ENCODE data around the gene DNAJC8.

The DNAJC8 gene

GRCh38 chr1:28200234-28200873 is 32.5 kb downstream of the DNAJC8 start:
- TF ChIP-seq FOXP2 (optimal IDR thresholded peaks at IDR 0.05; ENCODE audit: borderline replicate concordance, extremely low read depth, extremely low read length, insufficient read depth) (no peak), TAF1 (IDR thresholded peaks at IDR 0.05; ENCODE audit: borderline replicate concordance, insufficient read depth, low read length) (no peak), REST (IDR thresholded peaks at IDR 0.05; ENCODE audit: insufficient read depth in 1 of 2, low read depth in 2 of 2, low read length in 2 of 2) (no peak), POLR2AphosphoS5 (IDR thresholded peaks at IDR 0.05; ENCODE audit: low read depth, low read length) (no peak), SIN3A (IDR thresholded peaks at IDR 0.05; ENCODE audit: borderline replicate concordance, insufficient read depth, low read length) (no peak)

GRCh38 chr1:28199328-28200233 is 33.2 kb downstream of the DNAJC8 start:
- TF ChIP-seq FOXP2 (optimal IDR thresholded peaks at IDR 0.05; ENCODE audit: borderline replicate concordance, extremely low read depth, extremely low read length, insufficient read depth) (no peak), REST (IDR thresholded peaks at IDR 0.05; ENCODE audit: insufficient read depth in 1 of 2, low read depth in 2 of 2, low read length in 2 of 2) (no peak), TAF1 (IDR thresholded peaks at IDR 0.05; ENCODE audit: borderline replicate concordance, insufficient read depth, low read length) (no peak), POLR2AphosphoS5 (IDR thresholded peaks at IDR 0.05; ENCODE audit: low read depth, low read length) (no peak), SIN3A (IDR thresholded peaks at IDR 0.05; ENCODE audit: borderline replicate concordance, insufficient read depth, low read length) (no peak)

GRCh38 chr1:28197682-28198415 is 35.0 kb downstream of the DNAJC8 start:
- TF ChIP-seq POLR2AphosphoS5 (IDR thresholded peaks at IDR 0.05; ENCODE audit: low read depth, low read length) (no peak), TAF1 (IDR thresholded peaks at IDR 0.05; ENCODE audit: borderline replicate concordance, insufficient read depth, low read length) (no peak), FOXP2 (optimal IDR thresholded peaks at IDR 0.05; ENCODE audit: borderline replicate concordance, extremely low read depth, extremely low read length, insufficient read depth) (no peak), REST (IDR thresholded peaks at IDR 0.05; ENCODE audit: insufficient read depth in 1 of 2, low read depth in 2 of 2, low read length in 2 of 2) (no peak), SIN3A (IDR thresholded peaks at IDR 0.05; ENCODE audit: borderline replicate concordance, insufficient read depth, low read length) (no peak)

- TF ChIP-seq POLR2AphosphoS5 (IDR thresholded peaks at IDR 0.05; ENCODE audit: low read depth, low read length) = no peak
- TF ChIP-seq TAF1 (IDR thresholded peaks at IDR 0.05; ENCODE audit: borderline replicate concordance, insufficient read depth, low read length) = no peak
- no peak for TF ChIP-seq SIN3A (IDR thresholded peaks at IDR 0.05; ENCODE audit: borderline replicate concordance, insufficient read depth, low read length)
Measured at GRCh38 chr1:28196330-28196729, 36.5 kb downstream of the DNAJC8 start.

- TF ChIP-seq REST (IDR thresholded peaks at IDR 0.05; ENCODE audit: insufficient read depth in 1 of 2, low read depth in 2 of 2, low read length in 2 of 2) (no peak), TAF1 (IDR thresholded peaks at IDR 0.05; ENCODE audit: borderline replicate concordance, insufficient read depth, low read length) (no peak), POLR2AphosphoS5 (IDR thresholded peaks at IDR 0.05; ENCODE audit: low read depth, low read length) (no peak), FOXP2 (optimal IDR thresholded peaks at IDR 0.05; ENCODE audit: borderline replicate concordance, extremely low read depth, extremely low read length, insufficient read depth) (no peak), SIN3A (IDR thresholded peaks at IDR 0.05; ENCODE audit: borderline replicate concordance, insufficient read depth, low read length) (no peak)
Measured at GRCh38 chr1:28195780-28196179, 37.0 kb downstream of the DNAJC8 start.

Data from PFSK-1 (cell line).